ENCODE results near the gene PRELP. TPM values are rescaled to one million over a fixed set of nuclear protein-coding genes. Genes with fewer than 3 reads are reported as not detected.
A peak's percentile ranks its signal among the peaks of the same experiment; 100 is the strongest.

PRELP gene
- total and polyA plus RNA-seq, 10 donors = 4.9 to 50.3 (median 29.2) TPM

DNA sequence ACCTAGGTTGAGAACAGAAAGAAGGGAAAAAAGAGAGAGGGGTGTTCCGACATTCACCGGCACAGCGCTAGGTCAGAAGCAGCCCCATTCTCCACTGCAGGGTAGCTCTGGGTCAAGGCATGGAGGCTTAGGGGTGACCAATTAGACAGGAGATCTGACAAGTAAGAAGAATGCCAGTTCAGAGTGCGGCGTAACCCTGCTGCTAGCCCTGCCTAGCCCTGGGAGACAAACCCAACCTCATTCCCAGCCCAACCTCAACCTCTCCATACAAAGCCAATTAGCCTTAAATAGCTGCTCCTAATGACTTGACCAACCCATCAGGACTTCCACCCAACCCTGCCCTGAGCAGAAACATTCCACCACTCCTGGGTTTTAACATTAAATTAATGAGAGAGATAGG lies 3.4 kb downstream of the PRELP start:
- no peak for DNase-seq
- H3K4me1 ChIP-seq = peaks cover 0 to 32% (median 10%) of the 10 kb centered on the region in 6 donors
- H3K4me3 ChIP-seq = peak overlapping the region in 4 of 8 donors; percentile 36 to 65 (median 41)
- TF ChIP-seq POLR2AphosphoS5 (IDR thresholded peaks at IDR 0.05) (no peak), POLR2A (IDR thresholded peaks at IDR 0.05) (no peak)
- TF ChIP-seq, protein P1, sequence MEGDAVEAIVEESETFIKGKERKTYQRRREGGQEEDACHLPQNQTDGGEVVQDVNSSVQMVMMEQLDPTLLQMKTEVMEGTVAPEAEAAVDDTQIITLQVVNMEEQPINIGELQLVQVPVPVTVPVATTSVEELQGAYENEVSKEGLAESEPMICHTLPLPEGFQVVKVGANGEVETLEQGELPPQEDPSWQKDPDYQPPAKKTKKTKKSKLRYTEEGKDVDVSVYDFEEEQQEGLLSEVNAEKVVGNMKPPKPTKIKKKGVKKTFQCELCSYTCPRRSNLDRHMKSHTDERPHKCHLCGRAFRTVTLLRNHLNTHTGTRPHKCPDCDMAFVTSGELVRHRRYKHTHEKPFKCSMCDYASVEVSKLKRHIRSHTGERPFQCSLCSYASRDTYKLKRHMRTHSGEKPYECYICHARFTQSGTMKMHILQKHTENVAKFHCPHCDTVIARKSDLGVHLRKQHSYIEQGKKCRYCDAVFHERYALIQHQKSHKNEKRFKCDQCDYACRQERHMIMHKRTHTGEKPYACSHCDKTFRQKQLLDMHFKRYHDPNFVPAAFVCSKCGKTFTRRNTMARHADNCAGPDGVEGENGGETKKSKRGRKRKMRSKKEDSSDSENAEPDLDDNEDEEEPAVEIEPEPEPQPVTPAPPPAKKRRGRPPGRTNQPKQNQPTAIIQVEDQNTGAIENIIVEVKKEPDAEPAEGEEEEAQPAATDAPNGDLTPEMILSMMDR (IDR thresholded peaks at IDR 0.05 in 8 of 11, conservative IDR thresholded peaks at IDR 0.05 in 3 of 11) = no peak
- H3K9me3 ChIP-seq = no peaks in the 10 kb centered on the region
- peak overlapping the region in 7 of 8 donors; percentile 1 to 74 (median 70) for H3K27ac ChIP-seq
- WGBS, 5 donors = 80 to 90% (median 86%) methylated on average over 3 to 5 of the region's 5 CpGs
- peaks cover 0 to 11% (median 0%) of the 10 kb centered on the region in 6 donors for H3K36me3 ChIP-seq
- intact Hi-C loops (cut with DNase I; ENCODE audit: low total_unique reads) = no loop called here
- peaks cover 0 to 30% (median 0%) of the 10 kb centered on the region in 7 donors for H3K27me3 ChIP-seq (replicated peaks in 1 of 7)

DNA sequence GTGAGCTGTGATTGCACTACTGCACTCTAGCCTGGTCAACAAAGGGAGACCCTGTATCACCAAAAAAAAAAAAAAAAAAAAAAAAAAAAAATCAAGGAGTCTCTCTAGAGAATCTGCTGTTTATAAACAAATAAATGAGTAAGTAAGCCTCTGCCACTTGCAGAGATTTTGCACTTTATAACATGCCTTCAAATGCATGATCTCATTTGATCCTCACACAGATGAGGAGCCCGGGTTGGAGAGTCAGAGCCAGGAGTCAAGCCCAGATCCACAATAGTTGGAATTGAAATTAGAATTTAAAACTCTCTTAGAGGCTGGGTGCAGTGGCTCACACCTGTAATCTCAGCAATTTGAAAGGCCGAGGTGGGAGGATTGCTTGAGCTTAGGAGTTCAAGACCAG lies 4.0 kb downstream of the PRELP start:
- H3K4me3 ChIP-seq = peak overlapping the region in 2 of 8 donors; percentile 46 to 65
- DNase-seq = peak; percentile 1
- H3K27ac ChIP-seq = peak overlapping the region in 4 of 8 donors; percentile 39 to 73 (median 66)

DNA sequence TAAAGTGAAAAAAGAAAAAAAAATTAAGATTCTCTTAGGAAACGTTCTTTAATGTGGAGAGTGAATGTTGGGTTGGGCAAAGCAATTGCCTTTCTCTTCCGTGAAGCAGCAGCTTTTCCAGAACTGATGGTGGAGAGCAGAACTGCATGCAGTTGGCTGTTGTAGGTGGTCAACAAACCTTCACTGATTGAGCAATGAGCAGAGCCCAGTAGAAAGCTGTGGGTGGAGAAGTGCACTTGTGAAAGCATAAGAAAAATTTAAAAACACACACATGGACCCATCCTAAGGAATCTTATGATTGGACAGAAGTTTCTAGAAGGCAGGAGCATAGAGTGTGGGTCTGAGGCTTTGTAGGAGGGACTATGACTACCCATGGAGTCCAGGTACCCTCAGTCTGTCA lies 4.5 kb downstream of the PRELP start:
- Histone ChIP-seq H3K36me3 (peaks cover 0 to 11% (median 0%) of the 10 kb centered on the region in 6 donors), H3K27ac (peak overlapping the region in 7 of 8 donors; percentile 18 to 73 (median 39)), H3K4me1 (peaks cover 0 to 39% (median 10%) of the 10 kb centered on the region in 6 donors), H3K4me3 (peak overlapping the region in 3 of 8 donors; percentile 11 to 65 (median 46)), H3K9me3 (no peaks in the 10 kb centered on the region), H3K27me3 (replicated peaks in 1 of 7) (peaks cover 0 to 29% (median 0%) of the 10 kb centered on the region in 7 donors)
- intact Hi-C loops (cut with DNase I; ENCODE audit: low total_unique reads) = no loop called here
- WGBS, 5 donors = 58 to 71% (median 62%) methylated on average over 2 of the region's 2 CpGs
- peak; percentile 2 for DNase-seq
- TF ChIP-seq, protein P1 (IDR thresholded peaks at IDR 0.05 in 8 of 11, conservative IDR thresholded peaks at IDR 0.05 in 3 of 11) = no peak
- TF ChIP-seq POLR2AphosphoS5 (IDR thresholded peaks at IDR 0.05) (no peak), POLR2A (IDR thresholded peaks at IDR 0.05) (no peak)

More for the DNA sequence above, 4.0 kb downstream of the PRELP start:
- Histone ChIP-seq H3K36me3 (peaks cover 0 to 11% (median 0%) of the 10 kb centered on the region in 6 donors), H3K27me3 (replicated peaks in 1 of 7) (peaks cover 0 to 30% (median 0%) of the 10 kb centered on the region in 7 donors), H3K4me1 (peaks cover 0 to 39% (median 10%) of the 10 kb centered on the region in 6 donors), H3K9me3 (no peaks in the 10 kb centered on the region)
- 63 to 88% (median 80%) methylated on average over 2 of the region's 2 CpGs for WGBS, 5 donors
- intact Hi-C loops (cut with DNase I; ENCODE audit: low total_unique reads) = no loop called here
- TF ChIP-seq, protein P1 (IDR thresholded peaks at IDR 0.05 in 8 of 11, conservative IDR thresholded peaks at IDR 0.05 in 3 of 11) = no peak
- TF ChIP-seq POLR2AphosphoS5 (IDR thresholded peaks at IDR 0.05) (no peak), POLR2A (IDR thresholded peaks at IDR 0.05) (no peak)

DNA sequence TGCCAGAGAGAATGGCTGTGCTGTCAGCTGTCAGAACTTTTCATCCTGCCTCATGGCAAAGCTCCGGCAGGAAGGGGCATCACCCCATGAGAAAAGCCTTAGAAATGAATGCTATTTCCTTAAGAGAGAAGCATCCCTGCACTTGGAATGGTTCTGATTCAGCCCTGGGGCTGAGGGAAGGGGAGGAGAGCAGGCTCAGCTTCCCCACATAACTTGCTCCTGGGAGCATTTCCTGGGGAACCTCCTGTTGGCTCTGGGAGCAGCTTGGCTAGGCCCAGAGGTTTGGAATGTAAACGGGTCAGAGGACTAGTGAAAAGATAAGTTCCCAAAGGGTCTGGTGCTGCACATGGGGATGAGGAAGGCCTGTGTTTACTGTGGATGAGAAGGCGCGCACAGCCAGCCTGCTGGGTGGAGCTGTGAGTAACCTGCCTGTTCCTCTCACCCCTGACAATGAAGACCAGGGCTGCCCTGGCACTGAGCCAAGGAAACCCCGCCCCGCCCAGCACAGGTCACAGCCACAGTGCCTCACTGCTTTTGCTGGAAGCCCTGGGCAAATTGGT lies 5.0 kb downstream of the PRELP start:
- intact Hi-C loops (cut with DNase I; ENCODE audit: low total_unique reads) = no loop called here
- H3K4me3 ChIP-seq = peak overlapping the region in 3 of 8 donors; percentile 11 to 65 (median 46)
- H3K4me1 ChIP-seq = peaks cover 0 to 39% (median 10%) of the 10 kb centered on the region in 6 donors
- H3K9me3 ChIP-seq = no peaks in the 10 kb centered on the region
- H3K27ac ChIP-seq = peak overlapping the region in 6 of 8 donors; percentile 18 to 73 (median 34)
- H3K36me3 ChIP-seq = peaks cover 0 to 11% (median 0%) of the 10 kb centered on the region in 6 donors
- TF ChIP-seq, protein P1 (IDR thresholded peaks at IDR 0.05 in 8 of 11, conservative IDR thresholded peaks at IDR 0.05 in 3 of 11) = no peak
- peak in 2 of 3 donors; percentile 2 to 12 for TF ChIP-seq POLR2AphosphoS5 (IDR thresholded peaks at IDR 0.05)
- WGBS, 5 donors = 37 to 65% (median 55%) methylated on average over 6 of the region's 6 CpGs
- H3K27me3 ChIP-seq (replicated peaks in 1 of 7) = peaks cover 0 to 26% (median 0%) of the 10 kb centered on the region in 7 donors
- peak; percentile 76 for DNase-seq

Data from spleen (tissue), 11 donors.